Stimulated activated CD4-positive, alpha-beta T cell treated with anti-CD3 and anti-CD28 coated beads, Interleukin-4, amount 100 ng/mL, for 48 hours (primary cell): ENCODE measurements around the gene SLC9C1.
A peak's percentile ranks its signal among the peaks of the same experiment; 100 is the strongest.
"Not testable (repeated sequence)": the region's sequence is repeated elsewhere in the genome, so short reads cannot be mapped to it uniquely, and the experiment has no call there.

Experiments
- DNase-seq, 2 donors: peaks; one replicate each; pipeline ENCODE4 v3.0.0-alpha.2; 2020; ENCODE audit warnings: low read depth in 2 of 2

Gene SLC9C1

DNA sequence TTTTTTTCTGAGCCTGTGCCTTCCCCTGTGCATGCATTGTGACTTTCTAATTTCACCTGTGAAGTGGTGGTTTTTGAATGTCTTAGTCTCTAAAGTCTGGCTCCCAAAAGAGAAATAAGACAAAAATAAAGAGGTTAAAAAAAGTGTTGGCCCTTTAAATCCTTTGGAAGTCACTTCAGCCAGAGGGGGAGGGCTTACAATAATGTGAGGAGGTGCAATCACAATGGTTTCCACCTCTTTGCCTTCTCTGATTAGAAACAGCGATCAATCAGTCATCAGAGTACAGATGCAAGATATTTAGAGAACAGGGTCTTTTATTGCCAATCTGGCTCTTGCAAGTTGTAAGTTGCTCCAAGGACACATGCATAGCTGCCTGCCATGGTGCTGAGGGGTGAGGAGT lies 96.9 kb downstream of the SLC9C1 start:
- no peak for DNase-seq

GRCh38 chr3:112187300-112187699 lies 106.7 kb downstream of the SLC9C1 start:
- DNase-seq = no peak

DNA sequence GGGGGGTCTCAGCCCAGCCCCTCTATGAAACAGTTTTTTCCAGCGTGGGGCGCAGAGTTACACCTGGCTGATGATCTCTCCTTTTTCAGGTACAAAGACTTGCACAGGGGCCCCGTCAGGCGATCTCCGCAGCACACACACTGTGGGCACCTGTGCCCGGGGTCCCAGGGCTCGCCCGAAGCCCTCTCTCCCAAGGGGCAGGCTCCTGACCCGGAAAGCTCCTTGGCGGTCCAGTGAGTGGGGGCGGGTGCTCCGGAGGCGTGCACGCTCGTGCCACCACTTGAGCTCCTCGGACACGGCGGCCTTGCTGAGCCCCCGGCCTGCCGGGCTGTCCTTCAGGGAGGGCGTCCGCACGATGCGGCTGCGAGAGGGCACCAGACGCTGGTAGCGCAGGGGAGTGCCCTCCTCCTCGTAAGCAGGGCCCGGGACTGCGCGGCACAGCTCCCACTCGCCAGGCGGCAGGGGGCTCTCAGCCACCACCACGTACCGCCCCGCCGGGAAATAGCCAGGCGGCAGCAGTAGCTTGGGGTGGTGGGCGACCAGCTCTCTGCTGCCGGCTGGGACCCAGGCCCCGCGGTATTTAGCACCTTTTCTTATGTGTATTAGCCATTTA lies 108.5 kb downstream of the SLC9C1 start:
- not testable (repeated sequence) for DNase-seq

- no peak for DNase-seq
These were observed 118.4 kb downstream of the SLC9C1 start for GRCh38 chr3:112175646-112176045.

DNA sequence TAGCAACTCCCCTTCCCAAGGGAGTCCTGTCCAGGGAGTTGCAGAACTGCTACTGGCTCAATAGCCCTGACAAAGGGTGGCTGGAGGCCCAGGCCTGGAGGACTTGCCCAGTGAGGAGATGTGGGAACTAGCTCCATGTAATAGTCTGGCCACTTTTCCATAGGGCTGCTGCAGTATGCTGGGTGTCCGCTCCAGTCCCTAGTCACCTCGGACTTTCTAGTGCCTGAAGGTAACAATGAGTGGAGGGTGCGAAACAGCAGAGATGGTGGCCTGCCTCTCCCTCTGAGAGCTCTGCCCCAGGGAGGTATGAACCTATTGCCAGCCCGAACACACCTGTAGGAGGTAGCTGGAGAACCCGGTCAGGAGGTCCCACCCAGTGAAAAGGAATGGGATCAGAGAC lies 119.0 kb downstream of the SLC9C1 start:
- no peak for DNase-seq

DNA sequence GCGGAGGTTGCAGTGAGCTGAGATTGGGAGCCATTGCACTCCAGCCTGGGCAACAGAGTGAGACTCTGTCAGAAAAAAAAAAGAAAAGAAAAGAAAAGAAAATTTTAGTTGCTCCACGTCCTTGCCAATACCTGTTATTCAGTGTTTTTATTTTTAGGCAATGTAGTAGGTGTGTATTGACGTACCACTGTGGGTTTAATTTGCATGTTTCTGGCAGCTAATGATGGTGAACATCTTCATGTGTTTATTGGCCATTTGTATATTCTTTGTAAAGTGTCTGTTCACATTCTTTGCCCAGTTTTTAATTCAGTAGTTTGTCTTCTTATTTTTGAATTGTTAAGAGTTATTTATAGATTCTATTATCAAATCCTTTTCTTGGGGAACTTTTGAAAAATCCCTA lies 122.9 kb downstream of the SLC9C1 start:
- DNase-seq = no peak

- no peak for DNase-seq
These were observed 124.0 kb downstream of the SLC9C1 start for GRCh38 chr3:112170046-112170445.

- DNase-seq = no peak
These were observed 126.3 kb downstream of the SLC9C1 start for GRCh38 chr3:112167758-112168157.

DNA sequence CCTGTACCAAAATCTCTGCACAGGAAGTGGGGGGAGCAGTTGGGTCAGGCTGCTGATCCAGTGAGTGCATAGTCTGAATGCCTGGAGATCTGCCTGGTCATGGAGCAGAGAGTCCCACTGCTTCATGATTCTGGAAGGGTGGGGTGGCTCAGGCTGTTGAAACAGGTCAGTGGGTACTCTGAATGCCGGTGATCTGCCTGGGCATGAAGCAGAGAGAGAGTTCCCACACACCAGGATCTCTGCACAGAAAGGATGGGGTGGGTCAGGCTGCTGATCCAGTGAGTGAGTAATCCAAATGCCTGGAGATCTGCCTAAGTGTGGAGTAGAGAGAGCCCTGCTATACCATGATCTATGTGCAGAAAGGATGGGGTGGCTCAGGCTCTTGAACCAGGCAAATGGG lies 144.9 kb downstream of the SLC9C1 start:
- DNase-seq = no peak

GRCh38 chr3:112143689-112144088 lies 150.3 kb downstream of the SLC9C1 start:
- DNase-seq = no peak

DNA sequence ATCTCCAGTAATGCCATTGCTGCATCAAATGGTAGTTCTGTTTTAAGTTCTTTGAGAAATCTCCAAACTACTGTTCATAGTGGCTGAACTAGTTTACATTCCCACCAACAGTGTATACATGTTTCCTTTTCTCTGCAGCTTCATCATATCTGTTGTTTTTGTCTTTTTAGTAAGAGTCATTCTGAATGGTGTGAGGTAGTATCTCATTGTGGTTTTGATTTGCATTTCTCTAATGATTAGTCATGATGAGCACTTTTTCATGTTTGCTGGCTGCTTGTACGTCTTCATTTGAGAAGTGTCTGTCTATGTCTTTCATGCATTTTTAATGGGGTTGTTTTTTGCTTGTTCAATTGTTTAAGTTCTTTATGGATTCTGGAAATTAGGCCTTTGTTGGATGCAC lies 150.8 kb downstream of the SLC9C1 start:
- DNase-seq = no peak

DNA sequence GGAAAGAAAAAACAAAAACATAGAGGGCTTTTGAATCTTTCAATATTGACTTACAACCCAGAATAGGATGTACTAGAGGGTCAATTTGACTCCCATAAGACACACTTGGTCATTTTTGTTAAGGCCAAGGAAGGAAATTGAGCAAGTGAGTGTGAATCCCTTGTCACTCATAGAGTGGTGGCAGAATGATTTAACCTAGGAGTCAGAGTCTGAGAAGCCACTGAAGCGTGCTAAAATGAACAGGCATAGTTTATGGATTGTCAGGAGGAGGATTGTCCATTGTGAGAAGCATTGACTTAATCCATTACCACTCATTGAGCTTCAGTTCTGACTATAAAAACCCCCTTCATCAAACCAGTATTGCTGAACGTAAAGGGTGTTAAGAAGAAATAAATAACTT lies 152.7 kb downstream of the SLC9C1 start:
- no peak for DNase-seq

- DNase-seq = no peak
These were observed 153.4 kb downstream of the SLC9C1 start for GRCh38 chr3:112140584-112140983.

DNA sequence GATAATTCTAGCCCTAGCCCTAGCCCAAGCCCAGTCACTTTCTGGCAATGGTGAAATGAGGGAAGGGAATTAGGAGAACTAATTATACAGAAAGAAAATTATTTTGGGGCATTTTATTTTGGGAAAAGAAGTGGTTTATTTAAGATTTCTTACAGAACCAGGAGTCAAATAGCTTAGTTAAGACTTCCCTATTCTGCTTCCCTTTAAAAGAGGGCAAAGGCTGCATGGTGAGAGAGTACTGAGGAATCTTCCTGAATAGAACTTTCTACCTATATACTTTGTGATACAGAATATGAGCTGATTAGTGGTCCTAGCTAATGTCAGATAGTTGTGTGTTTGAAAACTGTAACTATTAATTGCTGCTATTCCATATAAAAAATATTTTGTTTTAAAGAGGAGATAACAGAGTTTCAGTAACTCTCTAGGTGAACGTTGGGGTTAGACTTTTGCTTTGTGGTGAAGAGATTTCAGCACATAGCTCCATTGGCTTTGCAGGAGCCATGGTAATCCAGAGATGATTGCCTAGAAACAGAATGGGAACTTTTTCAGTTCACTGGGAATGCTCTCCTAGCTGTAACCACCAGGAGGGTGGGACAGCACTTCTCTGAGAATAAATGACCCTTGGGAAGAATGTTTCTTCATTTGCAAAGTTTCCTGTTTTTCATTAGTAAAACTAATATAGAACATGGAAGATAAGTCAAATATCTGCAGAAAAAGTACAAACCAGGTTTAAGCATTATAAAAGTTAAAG lies 155.6 kb downstream of the SLC9C1 start:
- DNase-seq = no peak

- no peak for DNase-seq
These were observed 156.2 kb downstream of the SLC9C1 start for GRCh38 chr3:112137781-112138180.

GRCh38 chr3:112136959-112137693 lies 156.9 kb downstream of the SLC9C1 start:
- peak in 1 of 2 donors; percentile 30 for DNase-seq

GRCh38 chr3:112136046-112136445 lies 158.0 kb downstream of the SLC9C1 start:
- DNase-seq = no peak

GRCh38 chr3:112134335-112135124 lies 159.5 kb downstream of the SLC9C1 start:
- DNase-seq = no peak

DNA sequence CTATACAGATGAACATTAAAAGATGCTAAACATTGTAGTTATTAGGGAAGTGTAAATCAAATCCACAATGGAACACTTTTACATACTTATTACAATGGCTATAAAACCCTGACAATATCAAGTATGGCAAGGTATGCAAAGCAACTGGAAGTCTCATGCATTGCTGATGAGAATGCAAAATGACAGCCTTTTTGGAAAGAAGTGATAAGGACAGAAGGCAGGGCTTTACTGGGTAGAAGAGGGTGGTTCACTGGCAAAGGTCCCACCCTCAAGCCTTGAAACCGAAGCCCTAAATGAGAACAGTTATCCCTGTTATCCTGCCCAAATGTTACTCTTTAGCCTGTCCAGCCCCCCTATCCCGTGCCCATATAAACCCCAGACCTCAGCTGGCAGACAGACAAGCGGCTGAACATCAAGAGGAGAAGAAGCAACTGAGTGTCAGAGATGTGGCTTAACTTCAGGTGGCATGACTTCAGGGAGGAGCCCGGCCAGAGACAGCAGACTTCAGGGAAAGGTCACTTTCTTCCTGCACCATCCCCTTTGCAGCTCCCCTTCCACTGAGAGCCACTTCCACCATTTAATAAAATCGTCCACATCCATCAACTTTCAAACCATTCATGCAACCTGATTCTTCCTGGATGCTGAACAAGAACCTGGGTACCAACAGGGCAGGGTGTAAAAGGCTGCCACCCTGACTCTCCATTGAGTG lies 160.2 kb downstream of the SLC9C1 start:
- no peak for DNase-seq

GRCh38 chr3:112132975-112133448 lies 161.0 kb downstream of the SLC9C1 start, which contains the start of gene GCSAM:
GCSAM (minus strand) TSS chr3:112133248; CDS start chr3:112133120, 128 bp downstream.
- DNase-seq = peak; percentile 31 to 58

GRCh38 chr3:112132554-112132953 lies 161.5 kb downstream of the SLC9C1 start:
- no peak for DNase-seq
